Calu3 (cell line): ENCODE results near the gene PTPN9. TPM values are rescaled to one million over a fixed set of nuclear protein-coding genes. Genes with fewer than 3 reads are reported as not detected.

ENCODE experiments used
- BruUV-seq: library from RNA; stranded (reverse); fragments of 400-500 nt; replicated peaks from 2 replicates; lab custom pipeline; 2021; lab: Mats Ljungman, UMichigan
- CTCF ChIA-PET: fragments of 300-600 bp; sonication (Branson Sonifier 250); formaldehyde crosslinking; loops from one replicate; lab custom pipeline; 2022; ENCODE audit warnings: antibody characterized with exemption; lab: Charles Lee
- DNase-seq: peaks from one replicate; pipeline ENCODE4 v3.0.0; 2022
- H3K27ac Mint-ChIP-seq: one replicate; pipeline ENCODE4 v1.8.0; 2022; ENCODE audit warnings: mixed read lengths; ENCODE audit not compliant: unreplicated experiment
- H3K27me3 Mint-ChIP-seq: one replicate; pipeline ENCODE4 v1.8.0; 2022; ENCODE audit warnings: mixed read lengths; ENCODE audit not compliant: unreplicated experiment
- H3K36me3 Mint-ChIP-seq: one replicate; pipeline ENCODE4 v1.8.0; 2022; ENCODE audit warnings: mild to moderate bottlenecking, moderate library complexity, mixed read lengths; ENCODE audit not compliant: insufficient read depth, unreplicated experiment
- H3K4me1 Mint-ChIP-seq: one replicate; pipeline ENCODE4 v1.8.0; 2022; ENCODE audit warnings: mild to moderate bottlenecking, low read depth, mixed read lengths; ENCODE audit not compliant: unreplicated experiment
- H3K4me3 Mint-ChIP-seq: one replicate; pipeline ENCODE4 v1.8.0; 2022; ENCODE audit warnings: mild to moderate bottlenecking, low read depth, moderate library complexity, mixed read lengths; ENCODE audit not compliant: unreplicated experiment
- H3K9me3 Mint-ChIP-seq: one replicate; pipeline ENCODE4 v1.8.0; 2022; ENCODE audit warnings: low read depth, mixed read lengths; ENCODE audit not compliant: unreplicated experiment
- CTCF ChIP-seq: fragments of 200-600 bp; IDR thresholded peaks from one replicate; pipeline ENCODE4 v1.8.0; 2022; ENCODE audit warnings: antibody characterized with exemption; ENCODE audit not compliant: unreplicated experiment
- intact Hi-C: fragments of 100-400 bp; cut with micrococcal nuclease; formaldehyde crosslinking; loops from one replicate; pipeline ENCODE4 v1.10.0; 2022; ENCODE audit not compliant: unreplicated experiment
- total RNA-seq: library from RNA; stranded (reverse); gene quantifications from 2 replicates; pipeline ENCODE4 v1.2.3, GENCODE V29; 2022

Gene PTPN9
- total RNA-seq, 1 experiment from 2014 or later: 30.8 TPM

- no peaks in the 10 kb centered on the region for H3K9me3 Mint-ChIP-seq
- TF ChIP-seq CTCF: no peak
- no peaks in the 10 kb centered on the region for H3K4me1 Mint-ChIP-seq
- no peak overlapping the region for H3K27ac Mint-ChIP-seq
- no TSS peak for BruUV-seq
- H3K4me3 Mint-ChIP-seq: no peak overlapping the region
- intact Hi-C loops: no loop called here
- no peak for DNase-seq
- H3K36me3 Mint-ChIP-seq: peaks cover 34% of the 10 kb centered on the region
- H3K27me3 Mint-ChIP-seq: no peaks in the 10 kb centered on the region
- CTCF ChIA-PET: interaction anchor here (0.6 to 1.1 kb wide), 2 partner anchors 9 to 103 kb away, joined by 3 to 4 read pairs; partner anchors contain the start of gene SNUPN
Measured at GRCh38 chr15:75523011-75523410, 56.1 kb downstream of the PTPN9 start.

- intact Hi-C loops: no loop called here
- H3K4me3 Mint-ChIP-seq: no peak overlapping the region
- TF ChIP-seq CTCF: no peak
- no peaks in the 10 kb centered on the region for H3K4me1 Mint-ChIP-seq
- H3K27me3 Mint-ChIP-seq: no peaks in the 10 kb centered on the region
- BruUV-seq: no TSS peak
- no peak overlapping the region for H3K27ac Mint-ChIP-seq
- CTCF ChIA-PET: no interaction called here
- DNase-seq: no peak
- peaks cover 42% of the 10 kb centered on the region for H3K36me3 Mint-ChIP-seq
- no peaks in the 10 kb centered on the region for H3K9me3 Mint-ChIP-seq
Measured at GRCh38 chr15:75517233-75517632, 61.9 kb downstream of the PTPN9 start.

GRCh38 chr15:75508840-75509532 is 70.1 kb downstream of the PTPN9 start:
- Mint-ChIP-seq H3K36me3 (peaks cover 16% of the 10 kb centered on the region), H3K9me3 (no peaks in the 10 kb centered on the region), H3K4me3 (no peak overlapping the region), H3K27ac (no peak overlapping the region), H3K27me3 (no peaks in the 10 kb centered on the region), H3K4me1 (no peaks in the 10 kb centered on the region)
- CTCF ChIA-PET: interaction anchor here (0.5 to 1.6 kb wide), 10 partner anchors 12 to 177 kb away, joined by 3 to 9 read pairs (median 4); partner anchors contain the start of genes MAN2C1 and PTPN9
- BruUV-seq: no TSS peak
- peak; percentile 49 for TF ChIP-seq CTCF
- intact Hi-C loops: loop anchor here (2.0 to 10.0 kb wide), 2 partner anchors 136 to 174 kb away; partner anchors contain the start of genes IMP3 and SNX33
- peak; percentile 39 for DNase-seq

- H3K4me3 Mint-ChIP-seq: no peak overlapping the region
- TF ChIP-seq CTCF: no peak
- H3K4me1 Mint-ChIP-seq: no peaks in the 10 kb centered on the region
- intact Hi-C loops: loop anchor here (10.0 kb wide), 1 partner anchor 142 kb away; the partner anchor contains the start of genes IMP3 and SNX33
- H3K9me3 Mint-ChIP-seq: no peaks in the 10 kb centered on the region
- no peak for DNase-seq
- H3K36me3 Mint-ChIP-seq: peaks cover 10% of the 10 kb centered on the region
- CTCF ChIA-PET: no interaction called here
- BruUV-seq: no TSS peak
- no peaks in the 10 kb centered on the region for H3K27me3 Mint-ChIP-seq
- H3K27ac Mint-ChIP-seq: no peak overlapping the region
Measured at GRCh38 chr15:75502360-75502759, 76.8 kb downstream of the PTPN9 start.
